Stimulated activated naive B cell treated with anti-CD40 and anti-IgM and Interleukin-4, amounts not matched to agents 10 μg/mL and 1 μg/mL and 100 μg/mL, for 72 hours (primary cell): ENCODE results near the gene SLC25A11.
A peak's percentile ranks its signal among the peaks of the same experiment; 100 is the strongest.

Experiments used
- ATAC-seq, 2 donors: fragments of 150-1000 bp; cut with Tn5 transposase; replicated peaks; 2 replicates each; pipeline ENCODE4 v1.10.0; 2021; ENCODE audit warnings: moderate library complexity in 1 of 2
- DNase-seq: peaks from one replicate; pipeline ENCODE4 v3.0.0; 2021
- H3K27ac Mint-ChIP-seq: one replicate; pipeline ENCODE4 v1.8.0; 2022; ENCODE audit warnings: mild to moderate bottlenecking, mixed read lengths
- H3K27me3 Mint-ChIP-seq, 2 donors: one replicate each; pipeline ENCODE4 v1.8.0; 2022; ENCODE audit warnings: mixed read lengths in 2 of 2
- H3K36me3 Mint-ChIP-seq, 2 donors: one replicate each; pipeline ENCODE4 v1.8.0; 2022; ENCODE audit warnings: mixed read lengths in 2 of 2, mild to moderate bottlenecking in 1 of 2
- H3K4me1 Mint-ChIP-seq, 2 donors: one replicate each; pipeline ENCODE4 v1.8.0; 2022; ENCODE audit warnings: mixed read lengths in 2 of 2, mild to moderate bottlenecking in 1 of 2
- H3K4me3 Mint-ChIP-seq, 2 donors: one replicate each; pipeline ENCODE4 v1.8.0; 2022; ENCODE audit warnings: mild to moderate bottlenecking in 2 of 2, mixed read lengths in 2 of 2, moderate library complexity in 1 of 2
- H3K9me3 Mint-ChIP-seq, 2 donors: one replicate each; pipeline ENCODE4 v1.8.0; 2022; ENCODE audit warnings: mixed read lengths in 2 of 2, mild to moderate bottlenecking in 1 of 2

Gene SLC25A11

DNA sequence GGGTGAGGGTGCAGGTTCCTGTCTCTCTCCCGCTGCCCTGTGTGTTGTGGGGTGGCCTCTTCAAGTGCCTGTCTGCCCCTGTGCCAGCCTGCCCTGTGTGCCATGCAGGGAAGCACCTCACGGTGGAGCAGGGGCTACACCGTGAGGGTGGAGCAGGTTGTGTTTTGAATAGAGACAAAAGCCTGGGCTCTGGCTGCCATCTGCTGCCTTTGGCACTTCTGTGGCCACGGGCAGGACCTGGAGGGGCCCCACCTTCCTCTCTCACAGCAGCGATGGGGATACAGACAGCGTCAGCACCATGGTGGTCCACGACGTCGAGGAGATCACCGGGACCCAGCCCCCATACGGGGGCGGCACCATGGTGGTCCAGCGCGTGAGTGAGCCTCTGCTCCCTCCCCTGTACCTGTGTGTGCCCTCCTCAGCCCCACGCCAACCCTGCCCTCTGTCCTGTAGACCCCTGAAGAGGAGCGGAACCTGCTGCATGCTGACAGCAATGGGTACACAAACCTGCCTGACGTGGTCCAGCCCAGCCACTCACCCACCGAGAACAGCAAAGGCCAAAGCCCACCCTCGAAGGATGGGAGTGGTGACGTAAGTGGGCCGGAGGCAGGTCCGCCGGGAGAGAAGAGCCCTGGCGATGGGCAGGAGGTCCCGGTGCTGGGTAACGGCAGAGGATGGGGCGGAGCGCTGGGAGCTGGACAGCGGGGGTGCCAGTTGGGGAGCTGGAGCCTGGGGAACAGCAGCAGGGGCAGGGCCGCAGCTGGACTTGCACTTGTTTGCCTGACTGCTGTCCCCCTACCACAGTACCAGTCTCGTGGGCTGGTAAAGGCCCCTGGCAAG lies 45.9 kb downstream of the SLC25A11 start:
- ATAC-seq (no peak), DNase-seq (no peak)
- Mint-ChIP-seq H3K27ac (peak overlapping the region; percentile 37), H3K4me1 (peaks cover 9 to 12% of the 10 kb centered on the region in 2 donors), H3K27me3 (peaks cover 4 to 5% of the 10 kb centered on the region in 2 donors), H3K4me3 (no peak overlapping the region), H3K36me3 (peaks cover 77 to 78% of the 10 kb centered on the region in 2 donors), H3K9me3 (no peaks in the 10 kb centered on the region)

DNA sequence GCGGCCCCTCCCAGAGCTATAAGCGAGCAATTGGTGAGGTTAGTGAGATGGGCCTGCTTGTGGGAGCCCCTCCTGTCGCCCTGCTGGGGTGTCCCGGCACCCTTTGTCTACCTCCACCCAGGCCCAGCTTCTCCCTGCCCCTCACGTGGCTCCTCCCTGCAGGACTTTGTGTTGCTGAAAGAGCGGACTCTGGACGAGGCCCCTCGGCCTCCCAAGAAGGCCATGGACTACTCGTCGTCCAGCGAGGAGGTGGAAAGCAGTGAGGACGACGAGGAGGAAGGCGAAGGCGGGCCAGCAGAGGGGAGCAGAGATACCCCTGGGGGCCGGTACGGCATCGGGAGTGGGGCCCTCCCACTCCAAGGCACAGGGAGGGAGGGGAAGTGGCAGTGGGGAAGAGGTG lies 46.6 kb downstream of the SLC25A11 start:
- no peak overlapping the region for H3K4me3 Mint-ChIP-seq
- no peak overlapping the region for H3K27ac Mint-ChIP-seq
- H3K4me1 Mint-ChIP-seq: peaks cover 3 to 8% of the 10 kb centered on the region in 2 donors
- ATAC-seq (no peak), DNase-seq (no peak)
- H3K36me3 Mint-ChIP-seq: peaks cover 76 to 77% of the 10 kb centered on the region in 2 donors
- peaks cover under 1 to 5% of the 10 kb centered on the region in 2 donors for H3K27me3 Mint-ChIP-seq
- no peaks in the 10 kb centered on the region for H3K9me3 Mint-ChIP-seq

DNA sequence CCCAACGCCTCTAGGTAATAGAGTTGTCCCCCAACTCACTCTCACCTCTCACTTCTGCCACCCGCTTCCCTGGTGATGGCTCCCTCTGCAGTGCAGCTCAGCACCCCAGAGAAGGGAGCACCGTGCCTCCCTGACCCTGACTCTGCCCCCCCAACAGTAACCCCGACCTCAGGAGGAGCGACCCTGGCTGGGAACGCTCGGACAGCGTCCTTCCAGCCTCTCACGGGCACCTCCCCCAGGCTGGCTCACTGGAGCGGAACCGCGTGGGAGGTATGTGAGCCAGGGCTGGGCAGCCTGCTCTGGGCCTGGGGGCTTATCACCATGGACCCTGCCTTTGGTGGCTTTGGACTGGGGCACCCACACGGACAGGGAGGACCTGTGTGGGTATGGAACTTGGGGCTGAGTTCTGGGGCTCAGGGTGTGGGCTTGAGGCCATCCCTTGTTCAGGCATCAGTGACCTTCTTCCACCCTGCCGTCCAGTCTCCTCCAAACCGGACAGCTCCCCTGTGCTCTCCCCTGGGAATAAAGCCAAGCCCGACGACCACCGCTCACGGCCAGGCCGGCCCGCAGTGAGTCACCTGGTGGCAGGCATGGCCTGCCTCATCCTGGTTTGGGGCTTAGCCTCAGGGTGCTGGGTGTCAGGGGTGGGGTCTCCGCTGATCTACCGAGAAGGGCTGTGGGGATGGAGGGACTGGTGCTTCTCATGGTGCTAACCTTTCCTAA lies 47.2 kb downstream of the SLC25A11 start:
- Mint-ChIP-seq H3K36me3 (peaks cover 76% of the 10 kb centered on the region in 2 donors), H3K27ac (no peak overlapping the region), H3K4me1 (peaks cover 0 to 8% of the 10 kb centered on the region in 2 donors), H3K4me3 (no peak overlapping the region), H3K27me3 (peaks cover 0 to 5% of the 10 kb centered on the region in 2 donors), H3K9me3 (no peaks in the 10 kb centered on the region)
- ATAC-seq (no peak), DNase-seq (no peak)

DNA sequence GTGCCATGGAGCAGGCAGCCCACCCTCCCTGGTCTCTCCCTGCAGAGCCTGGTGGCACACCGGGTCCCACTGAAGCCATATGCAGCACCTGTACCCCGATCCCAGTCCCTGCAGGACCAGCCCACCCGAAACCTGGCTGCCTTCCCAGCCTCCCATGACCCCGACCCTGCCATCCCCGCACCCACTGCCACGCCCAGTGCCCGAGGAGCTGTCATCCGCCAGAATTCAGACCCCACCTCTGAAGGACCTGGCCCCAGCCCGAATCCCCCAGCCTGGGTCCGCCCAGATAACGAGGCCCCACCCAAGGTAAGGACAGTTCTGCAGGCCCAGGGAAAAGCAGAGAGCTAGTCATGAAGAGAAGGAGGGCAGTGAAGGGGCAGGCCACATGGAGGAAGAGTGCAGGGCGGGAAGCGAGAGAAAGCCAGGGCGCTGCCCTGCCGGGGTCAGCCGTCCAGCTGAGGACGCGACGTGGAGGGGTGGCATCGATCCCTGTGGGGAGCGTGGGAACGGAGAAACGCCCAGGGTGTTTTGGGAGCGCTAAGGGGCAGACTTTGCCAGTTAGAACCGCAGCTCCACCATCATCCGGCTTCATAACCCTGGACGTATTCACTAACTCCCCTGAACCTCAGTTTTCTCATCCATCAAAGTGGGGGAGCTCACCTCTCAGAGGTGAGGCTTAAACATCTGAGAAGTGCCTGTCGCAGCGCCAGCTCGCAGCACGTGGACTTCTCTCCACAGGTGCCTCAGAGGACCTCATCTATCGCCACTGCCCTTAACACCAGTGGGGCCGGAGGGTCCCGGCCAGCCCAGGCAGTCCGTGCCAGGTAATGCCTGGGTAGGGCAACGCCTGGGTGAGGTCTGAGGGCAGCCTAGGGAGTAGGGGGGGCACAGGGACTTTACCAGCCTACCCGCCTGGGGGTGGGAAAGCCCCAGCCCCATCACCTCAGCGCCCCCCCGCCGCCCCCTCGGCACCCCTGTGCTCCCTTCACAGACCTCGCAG lies 48.1 kb downstream of the SLC25A11 start:
- DNase-seq (no peak), ATAC-seq (no peak)
- H3K27me3 Mint-ChIP-seq: no peaks in the 10 kb centered on the region
- peaks cover 0 to 8% of the 10 kb centered on the region in 2 donors for H3K4me1 Mint-ChIP-seq
- H3K36me3 Mint-ChIP-seq: peaks cover 69 to 76% of the 10 kb centered on the region in 2 donors
- H3K27ac Mint-ChIP-seq: peak overlapping the region; percentile 51
- H3K9me3 Mint-ChIP-seq: no peaks in the 10 kb centered on the region
- H3K4me3 Mint-ChIP-seq: no peak overlapping the region

DNA sequence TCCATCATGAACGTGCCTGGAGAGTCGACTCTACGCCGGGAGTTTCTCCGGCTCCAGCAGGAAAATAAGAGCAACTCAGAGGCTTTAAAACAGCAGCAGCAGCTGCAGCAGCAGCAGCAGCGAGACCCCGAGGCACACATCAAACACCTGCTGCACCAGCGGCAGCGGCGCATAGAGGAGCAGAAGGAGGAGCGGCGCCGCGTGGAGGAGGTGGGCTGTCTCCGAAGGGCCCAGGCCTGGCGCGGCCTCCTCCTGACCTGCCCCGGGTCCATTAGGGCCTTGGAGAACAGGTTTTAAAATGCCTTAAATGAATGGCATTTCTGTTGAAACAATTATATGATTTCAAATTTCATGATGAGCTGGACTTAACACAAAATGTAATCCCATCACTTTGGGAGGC lies 52.3 kb downstream of the SLC25A11 start:
- DNase-seq: no peak
- H3K4me1 Mint-ChIP-seq: peaks cover 0 to 5% of the 10 kb centered on the region in 2 donors
- no peaks in the 10 kb centered on the region for H3K9me3 Mint-ChIP-seq
- H3K27me3 Mint-ChIP-seq: no peaks in the 10 kb centered on the region
- peaks cover 43 to 68% of the 10 kb centered on the region in 2 donors for H3K36me3 Mint-ChIP-seq
- no peak overlapping the region for H3K4me3 Mint-ChIP-seq
- peak overlapping the region; percentile 14 for H3K27ac Mint-ChIP-seq
- no peak for ATAC-seq
